ENCODE measurements around the gene PRSS36.
"Not testable (repeated sequence)": the region's sequence is repeated elsewhere in the genome, so short reads cannot be mapped to it uniquely, and the experiment has no call there.

PRSS36 gene

DNA sequence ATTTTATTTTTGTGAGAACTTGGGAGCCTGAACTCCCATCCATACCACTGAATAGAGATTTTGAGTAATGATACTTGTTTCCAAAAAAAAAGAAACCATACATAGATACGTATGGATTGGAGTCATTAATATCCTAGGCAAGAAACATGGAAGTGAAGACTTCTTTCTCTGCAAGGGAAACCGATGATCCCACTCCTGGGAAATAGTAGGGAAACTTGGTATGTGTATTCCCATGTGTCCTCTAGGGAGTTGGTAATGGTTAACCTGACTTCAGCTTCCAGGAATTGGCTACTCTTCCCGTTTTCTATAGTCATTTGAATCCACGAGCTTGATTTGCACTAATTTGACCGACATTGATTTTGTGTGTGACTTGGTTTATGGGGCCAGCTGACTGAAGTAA, 35.5 kb upstream of the PRSS36 start:
- FAIRE-seq (no peak), DNase-seq (ENCODE audit: insufficient read length, low spot score) (no peak)
- TF ChIP-seq PAX5 (IDR thresholded peaks at IDR 0.05; ENCODE audit: insufficient read depth, low read length, severe bottlenecking): no peak
- no peak for TF ChIP-seq POLR2AphosphoS5 (IDR thresholded peaks at IDR 0.05; ENCODE audit: low read depth, low read length)
- no peak for TF ChIP-seq POU2F2 (IDR thresholded peaks at IDR 0.05; ENCODE audit: low read depth, low read length)
- no peak for TF ChIP-seq TAF1 (IDR thresholded peaks at IDR 0.05; ENCODE audit: low read depth, low read length)
- TF ChIP-seq SPI1 (IDR thresholded peaks at IDR 0.05; ENCODE audit: low read depth, low read length): no peak
- TF ChIP-seq POLR2A (IDR thresholded peaks at IDR 0.05; ENCODE audit: low read depth, low read length): no peak

DNA sequence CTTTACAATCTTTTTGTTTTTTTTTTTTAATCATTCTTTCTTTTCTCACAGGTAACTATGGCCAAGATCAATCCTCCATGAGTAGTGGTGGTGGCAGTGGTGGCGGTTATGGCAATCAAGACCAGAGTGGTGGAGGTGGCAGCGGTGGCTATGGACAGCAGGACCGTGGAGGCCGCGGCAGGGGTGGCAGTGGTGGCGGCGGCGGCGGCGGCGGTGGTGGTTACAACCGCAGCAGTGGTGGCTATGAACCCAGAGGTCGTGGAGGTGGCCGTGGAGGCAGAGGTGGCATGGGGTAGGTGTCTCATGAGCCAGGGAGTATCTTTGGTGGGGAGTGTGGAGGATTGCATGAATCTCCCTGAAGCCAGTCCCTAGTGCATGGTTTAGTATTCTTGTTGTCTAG, 35.0 kb upstream of the PRSS36 start:
- no peak for FAIRE-seq
- no peak for TF ChIP-seq SPI1 (IDR thresholded peaks at IDR 0.05; ENCODE audit: low read depth, low read length)
- no peak for DNase-seq (ENCODE audit: insufficient read length, low spot score)

DNA sequence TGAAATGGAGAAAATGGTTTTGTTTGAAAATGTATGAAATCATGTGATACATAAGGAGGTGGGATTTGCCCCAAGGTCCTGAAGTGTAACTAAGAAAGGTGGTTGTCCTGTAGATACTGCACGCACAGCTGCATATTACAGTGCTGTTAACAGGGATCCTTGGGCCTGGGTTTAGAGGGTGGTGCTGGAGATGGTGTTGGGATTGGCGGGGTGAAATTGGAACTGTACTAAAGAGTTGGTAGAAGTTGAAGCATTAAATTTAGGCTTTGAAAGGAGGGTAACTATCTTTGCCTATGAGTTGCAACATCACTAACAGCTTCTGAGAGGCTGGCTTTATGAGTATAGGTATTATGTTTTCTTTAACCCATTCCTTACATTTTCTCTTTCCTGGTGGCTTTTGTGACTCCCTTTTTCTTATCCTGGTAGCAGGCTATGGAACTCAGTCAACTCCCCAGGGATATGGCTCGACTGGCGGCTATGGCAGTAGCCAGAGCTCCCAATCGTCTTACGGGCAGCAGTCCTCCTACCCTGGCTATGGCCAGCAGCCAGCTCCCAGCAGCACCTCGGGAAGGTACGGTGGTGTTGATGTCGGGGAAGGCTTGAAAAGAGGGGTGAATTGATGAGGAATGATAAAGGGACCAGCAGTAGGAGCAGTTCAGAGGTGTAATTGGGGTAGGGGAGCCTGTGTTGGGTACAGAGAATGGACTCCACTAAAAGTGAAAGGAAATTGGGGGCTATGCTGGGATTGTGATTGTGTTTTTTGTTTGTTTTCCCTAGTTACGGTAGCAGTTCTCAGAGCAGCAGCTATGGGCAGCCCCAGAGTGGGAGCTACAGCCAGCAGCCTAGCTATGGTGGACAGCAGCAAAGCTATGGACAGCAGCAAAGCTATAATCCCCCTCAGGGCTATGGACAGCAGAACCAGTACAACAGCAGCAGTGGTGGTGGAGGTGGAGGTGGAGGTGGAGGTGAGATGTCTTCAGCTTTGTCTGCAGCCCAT, 33.9 kb upstream of the PRSS36 start:
- DNase-seq (ENCODE audit: insufficient read length, low spot score) (no peak), FAIRE-seq (no peak)
- TF ChIP-seq POU2F2 (IDR thresholded peaks at IDR 0.05; ENCODE audit: low read depth, low read length): no peak
- peak; percentile 50 for TF ChIP-seq POLR2AphosphoS5 (IDR thresholded peaks at IDR 0.05; ENCODE audit: low read depth, low read length)

DNA sequence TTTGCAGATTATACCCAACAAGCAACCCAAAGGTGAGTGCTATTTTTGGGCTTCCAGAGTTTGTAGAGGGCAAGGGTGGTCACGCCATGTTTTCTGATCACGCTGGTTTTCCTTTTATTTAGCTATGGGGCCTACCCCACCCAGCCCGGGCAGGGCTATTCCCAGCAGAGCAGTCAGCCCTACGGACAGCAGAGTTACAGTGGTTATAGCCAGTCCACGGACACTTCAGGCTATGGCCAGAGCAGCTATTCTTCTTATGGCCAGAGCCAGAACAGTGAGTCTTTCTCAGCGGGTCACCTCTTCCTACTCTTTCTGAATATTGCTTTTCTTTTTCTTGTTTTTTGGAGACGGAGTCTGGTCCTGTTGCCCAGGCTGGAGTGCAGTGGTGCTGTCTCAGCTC, 32.5 kb upstream of the PRSS36 start:
- TF ChIP-seq POLR2A (IDR thresholded peaks at IDR 0.05; ENCODE audit: low read depth, low read length) (no peak), SPI1 (IDR thresholded peaks at IDR 0.05; ENCODE audit: low read depth, low read length) (no peak), POLR2AphosphoS5 (IDR thresholded peaks at IDR 0.05; ENCODE audit: low read depth, low read length) (no peak; the same call in 1 of the 2 replicates), POU2F2 (IDR thresholded peaks at IDR 0.05; ENCODE audit: low read depth, low read length) (no peak), PAX5 (IDR thresholded peaks at IDR 0.05; ENCODE audit: insufficient read depth, low read length, severe bottlenecking) (no peak), TAF1 (IDR thresholded peaks at IDR 0.05; ENCODE audit: low read depth, low read length) (no peak)
- DNase-seq (ENCODE audit: insufficient read length, low spot score) (no peak), FAIRE-seq (no peak)

DNA sequence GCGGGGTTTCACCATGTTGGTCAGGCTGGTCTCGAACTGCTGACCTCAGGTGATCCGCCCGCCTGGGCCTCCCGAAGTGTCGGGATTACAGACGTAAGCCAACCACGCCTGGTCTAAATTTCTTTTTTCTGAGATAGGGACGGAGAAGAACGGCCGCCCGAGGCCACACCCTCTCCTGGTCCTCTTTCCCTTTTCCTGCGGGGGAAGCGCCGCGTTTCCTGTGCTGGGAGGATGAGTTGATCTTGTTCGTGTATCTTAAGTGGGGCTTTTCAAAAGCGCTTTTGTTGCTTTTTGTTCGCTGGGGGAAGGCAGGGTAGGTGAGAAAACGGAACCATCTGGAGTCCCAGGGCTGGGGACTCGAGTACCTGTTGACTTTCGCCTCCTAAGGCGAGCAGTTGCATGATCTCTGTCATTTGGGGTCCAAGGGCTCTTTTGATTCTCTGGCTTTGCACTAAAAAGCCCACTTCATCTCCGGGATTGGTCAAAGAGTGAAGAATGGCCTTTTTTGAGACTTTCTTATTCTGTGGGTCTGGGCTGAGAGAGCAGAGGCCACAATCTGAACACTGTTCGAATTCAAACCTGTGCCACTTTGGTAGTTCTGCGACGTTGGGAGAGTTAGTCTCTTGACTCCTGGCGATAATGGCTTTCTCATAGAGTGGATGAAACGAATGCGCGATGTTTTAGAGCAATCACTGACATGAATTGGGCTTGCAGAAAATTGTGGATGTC, 31.4 kb upstream of the PRSS36 start:
- FAIRE-seq: no peak

DNA sequence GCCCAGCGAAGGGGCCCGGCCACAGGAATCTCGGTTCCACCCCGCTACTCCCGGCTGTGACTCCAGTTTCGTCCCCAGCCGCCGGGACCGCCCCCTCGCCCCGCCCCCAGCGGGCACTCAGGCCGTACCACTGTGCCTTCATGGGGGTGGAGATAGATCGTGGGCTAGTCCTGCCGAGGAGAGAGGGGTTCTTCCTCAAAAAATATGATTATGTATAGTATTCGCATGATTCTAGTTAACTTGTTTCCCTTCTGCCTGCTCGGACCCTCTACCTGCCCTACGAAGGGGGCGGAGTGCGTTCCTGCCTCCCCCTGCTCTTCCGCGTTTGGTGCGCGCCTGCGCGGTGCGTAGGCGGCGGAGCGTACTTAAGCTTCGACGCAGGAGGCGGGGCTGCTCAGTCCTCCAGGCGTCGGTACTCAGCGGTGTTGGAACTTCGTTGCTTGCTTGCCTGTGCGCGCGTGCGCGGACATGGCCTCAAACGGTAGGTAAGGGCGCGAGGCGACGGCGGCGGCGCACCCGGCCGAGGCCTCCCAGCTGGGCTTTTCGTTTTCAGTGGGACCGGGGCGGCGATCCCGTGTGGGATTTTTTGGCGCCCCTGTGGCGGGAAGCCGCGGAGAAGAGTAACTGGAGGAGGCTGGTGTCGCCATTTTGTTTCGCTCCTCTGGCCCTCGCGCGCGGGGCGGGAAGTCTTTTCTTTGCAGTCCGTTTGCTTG, 30.0 kb upstream of the PRSS36 start, which contains the start of gene FUS:
Gene FUS (plus strand): TSS at position 393 of the 713 bp plus-strand sequence. CDS start 76 bp downstream, at position 469.
- DNase-seq (ENCODE audit: insufficient read length, low spot score) (peak; percentile 84), FAIRE-seq (peak; percentile 98)
- TF ChIP-seq POLR2AphosphoS5 (IDR thresholded peaks at IDR 0.05; ENCODE audit: low read depth, low read length) (peak; percentile 100), TAF1 (IDR thresholded peaks at IDR 0.05; ENCODE audit: low read depth, low read length) (peak; percentile 100), POU2F2 (IDR thresholded peaks at IDR 0.05; ENCODE audit: low read depth, low read length) (peak; percentile 99), PAX5 (IDR thresholded peaks at IDR 0.05; ENCODE audit: insufficient read depth, low read length, severe bottlenecking) (peak; percentile 99), SPI1 (IDR thresholded peaks at IDR 0.05; ENCODE audit: low read depth, low read length) (0 out of 2 replicates have a peak, but pooled peaks have one; percentile 29), POLR2A (IDR thresholded peaks at IDR 0.05; ENCODE audit: low read depth, low read length) (peak; percentile 100)

More for the DNA sequence above, 31.4 kb upstream of the PRSS36 start:
- no peak for DNase-seq (ENCODE audit: insufficient read length, low spot score)
- no peak for TF ChIP-seq POLR2AphosphoS5 (IDR thresholded peaks at IDR 0.05; ENCODE audit: low read depth, low read length)
- TF ChIP-seq POLR2A (IDR thresholded peaks at IDR 0.05; ENCODE audit: low read depth, low read length): 0 out of 2 replicates have a peak, but pooled peaks have one; percentile 27

DNA sequence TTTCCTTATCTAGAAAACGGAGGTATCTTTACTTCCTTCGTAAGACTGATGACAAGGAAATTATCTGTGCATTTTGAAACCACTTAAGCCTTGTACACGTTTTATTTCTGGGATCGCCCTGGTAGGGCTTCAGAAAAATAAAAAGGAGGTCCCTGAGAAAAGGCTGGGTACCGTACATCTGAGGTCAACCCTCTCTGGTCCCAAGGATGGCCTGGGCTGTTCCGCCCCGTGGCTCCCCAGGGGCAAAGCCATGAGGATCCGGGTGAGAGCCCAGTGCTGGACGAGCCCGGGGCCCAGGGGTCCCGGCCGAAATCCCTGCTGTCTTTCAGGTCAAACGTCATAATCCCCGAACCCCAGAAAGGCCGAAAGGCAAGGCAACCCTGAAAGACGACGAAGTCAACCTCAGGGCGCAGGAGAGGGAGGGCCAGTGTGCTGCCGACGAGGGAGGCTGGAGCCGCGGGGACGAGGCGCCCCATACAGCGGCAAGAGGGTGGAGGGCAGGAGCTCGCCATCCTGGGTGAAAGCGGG, 29.4 kb upstream of the PRSS36 start:
- FAIRE-seq (no peak), DNase-seq (ENCODE audit: insufficient read length, low spot score) (no peak)
- TF ChIP-seq POU2F2 (IDR thresholded peaks at IDR 0.05; ENCODE audit: low read depth, low read length): no peak
- no peak; the same call in 1 of the 2 replicates for TF ChIP-seq TAF1 (IDR thresholded peaks at IDR 0.05; ENCODE audit: low read depth, low read length)
- no peak for TF ChIP-seq POLR2AphosphoS5 (IDR thresholded peaks at IDR 0.05; ENCODE audit: low read depth, low read length)
- no peak for TF ChIP-seq PAX5 (IDR thresholded peaks at IDR 0.05; ENCODE audit: insufficient read depth, low read length, severe bottlenecking)
- no peak for TF ChIP-seq SPI1 (IDR thresholded peaks at IDR 0.05; ENCODE audit: low read depth, low read length)
- TF ChIP-seq POLR2A (IDR thresholded peaks at IDR 0.05; ENCODE audit: low read depth, low read length): no peak

DNA sequence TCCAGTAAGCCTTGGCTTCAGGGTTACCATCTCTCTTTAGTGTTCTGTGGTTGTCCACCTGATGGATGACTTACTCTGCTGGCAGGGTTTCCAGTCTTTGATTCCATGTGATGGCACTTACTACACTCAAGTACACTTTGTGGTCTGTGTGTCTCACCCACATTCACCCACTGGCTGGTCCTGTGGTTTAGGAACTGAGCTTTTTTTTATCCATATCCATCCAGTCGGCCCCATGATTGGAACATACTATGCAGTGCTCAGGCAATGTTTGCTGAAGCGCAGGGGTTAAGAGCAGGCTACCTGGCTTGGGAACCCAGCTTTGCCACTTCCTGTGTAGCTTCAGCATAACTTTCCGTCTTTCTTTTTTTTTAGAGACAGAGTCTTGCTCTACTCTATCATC, 27.3 kb upstream of the PRSS36 start:
- FAIRE-seq (peak; percentile 28), DNase-seq (ENCODE audit: insufficient read length, low spot score) (no peak)
- TF ChIP-seq POLR2AphosphoS5 (IDR thresholded peaks at IDR 0.05; ENCODE audit: low read depth, low read length): no peak

DNA sequence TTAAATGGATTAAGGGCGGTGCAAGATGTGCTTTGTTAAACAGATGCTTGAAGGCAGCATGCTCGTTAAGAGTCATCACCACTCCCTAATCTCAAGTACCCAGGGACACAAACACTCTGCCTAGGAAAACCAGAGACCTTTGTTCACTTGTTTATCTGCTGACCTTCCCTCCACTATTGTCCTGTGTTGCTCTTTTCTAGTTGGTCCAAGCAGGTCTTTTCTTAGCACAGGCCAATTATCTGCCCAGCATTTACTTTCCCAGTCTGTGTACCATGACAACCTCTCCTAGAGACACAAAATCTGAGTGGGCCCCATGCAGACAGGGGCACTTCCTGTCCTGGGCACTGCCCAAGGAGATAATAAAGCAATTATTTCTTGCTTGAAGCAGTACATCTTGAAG, 20.2 kb upstream of the PRSS36 start:
- DNase-seq (ENCODE audit: insufficient read length, low spot score); FAIRE-seq: not testable (repeated sequence)

DNA sequence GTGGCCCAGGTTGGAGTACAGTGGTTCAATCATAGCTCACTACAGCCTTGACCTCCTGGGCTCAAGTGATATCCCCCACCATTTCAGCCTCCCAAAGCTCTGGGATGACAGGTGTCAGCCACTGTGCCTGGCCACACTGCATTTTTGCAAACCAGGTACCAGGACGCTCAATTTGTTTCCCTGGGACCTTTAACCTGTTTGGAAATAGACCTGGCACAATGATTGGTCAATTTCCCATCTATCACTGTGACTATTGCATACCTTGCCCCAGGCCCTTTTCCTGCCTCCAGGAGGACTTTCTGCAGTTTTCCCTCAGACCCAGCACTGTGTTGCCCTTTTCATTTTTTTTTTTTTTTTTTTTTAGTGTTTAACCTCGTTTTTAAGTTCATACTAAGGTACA, 19.0 kb upstream of the PRSS36 start:
- TF ChIP-seq SPI1 (IDR thresholded peaks at IDR 0.05; ENCODE audit: low read depth, low read length) (no peak), POU2F2 (IDR thresholded peaks at IDR 0.05; ENCODE audit: low read depth, low read length) (no peak), POLR2A (IDR thresholded peaks at IDR 0.05; ENCODE audit: low read depth, low read length) (no peak), POLR2AphosphoS5 (IDR thresholded peaks at IDR 0.05; ENCODE audit: low read depth, low read length) (no peak), PAX5 (IDR thresholded peaks at IDR 0.05; ENCODE audit: insufficient read depth, low read length, severe bottlenecking) (no peak), TAF1 (IDR thresholded peaks at IDR 0.05; ENCODE audit: low read depth, low read length) (no peak)
- no peak for DNase-seq (ENCODE audit: insufficient read length, low spot score)
- no peak for FAIRE-seq

Measured in GM12891 (cell line).